Measurements from ENCODE around the gene TCF19.

DNA sequence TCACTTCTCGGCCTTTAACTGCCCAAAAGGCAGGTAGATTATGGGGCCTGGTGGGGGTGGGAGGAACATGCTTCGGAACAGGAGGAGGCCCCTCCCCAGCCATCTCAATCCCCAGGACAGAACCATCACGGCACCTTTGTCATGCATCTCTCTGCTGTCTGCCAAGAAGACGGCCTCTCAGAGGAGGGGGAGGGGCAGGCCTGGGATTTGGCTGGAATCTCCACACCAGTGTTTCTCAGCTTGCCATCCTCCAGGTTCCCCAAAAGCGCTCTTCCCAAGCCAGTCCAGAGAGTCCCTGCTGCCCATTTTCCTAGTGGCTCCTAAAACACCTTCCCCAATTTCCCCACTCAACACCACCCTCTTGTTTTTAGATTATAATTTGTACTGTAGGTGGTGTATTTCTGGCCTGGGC is 14.6 kb downstream of the TCF19 start:
- TF ChIP-seq, protein P1, sequence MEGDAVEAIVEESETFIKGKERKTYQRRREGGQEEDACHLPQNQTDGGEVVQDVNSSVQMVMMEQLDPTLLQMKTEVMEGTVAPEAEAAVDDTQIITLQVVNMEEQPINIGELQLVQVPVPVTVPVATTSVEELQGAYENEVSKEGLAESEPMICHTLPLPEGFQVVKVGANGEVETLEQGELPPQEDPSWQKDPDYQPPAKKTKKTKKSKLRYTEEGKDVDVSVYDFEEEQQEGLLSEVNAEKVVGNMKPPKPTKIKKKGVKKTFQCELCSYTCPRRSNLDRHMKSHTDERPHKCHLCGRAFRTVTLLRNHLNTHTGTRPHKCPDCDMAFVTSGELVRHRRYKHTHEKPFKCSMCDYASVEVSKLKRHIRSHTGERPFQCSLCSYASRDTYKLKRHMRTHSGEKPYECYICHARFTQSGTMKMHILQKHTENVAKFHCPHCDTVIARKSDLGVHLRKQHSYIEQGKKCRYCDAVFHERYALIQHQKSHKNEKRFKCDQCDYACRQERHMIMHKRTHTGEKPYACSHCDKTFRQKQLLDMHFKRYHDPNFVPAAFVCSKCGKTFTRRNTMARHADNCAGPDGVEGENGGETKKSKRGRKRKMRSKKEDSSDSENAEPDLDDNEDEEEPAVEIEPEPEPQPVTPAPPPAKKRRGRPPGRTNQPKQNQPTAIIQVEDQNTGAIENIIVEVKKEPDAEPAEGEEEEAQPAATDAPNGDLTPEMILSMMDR (IDR thresholded peaks at IDR 0.05) = no peak
- TF ChIP-seq ZFX (IDR thresholded peaks at IDR 0.05; ENCODE audit: borderline replicate concordance) = no peak
